ENCODE measurements around the gene APC.

DNA sequence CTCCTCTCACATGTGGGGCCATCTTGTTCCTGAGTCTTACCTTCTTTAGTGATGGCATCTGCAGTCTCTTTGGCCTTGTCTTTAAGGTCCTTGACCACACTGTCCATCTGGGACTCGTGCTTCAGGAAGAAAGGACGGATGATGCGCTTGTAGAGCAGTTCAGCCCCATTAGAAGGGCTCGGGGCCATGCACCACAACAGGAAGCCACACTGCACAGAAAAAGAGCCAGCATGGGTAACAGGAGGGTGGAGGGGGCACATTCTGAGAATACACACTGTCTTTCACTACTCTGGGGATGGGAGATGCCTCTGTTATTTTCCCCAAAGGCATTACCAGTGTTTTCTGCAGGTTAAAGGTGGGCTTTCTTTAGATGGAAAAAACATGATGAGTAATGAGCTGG, 149.3 kb downstream of the APC start:
- TF ChIP-seq, protein P1, sequence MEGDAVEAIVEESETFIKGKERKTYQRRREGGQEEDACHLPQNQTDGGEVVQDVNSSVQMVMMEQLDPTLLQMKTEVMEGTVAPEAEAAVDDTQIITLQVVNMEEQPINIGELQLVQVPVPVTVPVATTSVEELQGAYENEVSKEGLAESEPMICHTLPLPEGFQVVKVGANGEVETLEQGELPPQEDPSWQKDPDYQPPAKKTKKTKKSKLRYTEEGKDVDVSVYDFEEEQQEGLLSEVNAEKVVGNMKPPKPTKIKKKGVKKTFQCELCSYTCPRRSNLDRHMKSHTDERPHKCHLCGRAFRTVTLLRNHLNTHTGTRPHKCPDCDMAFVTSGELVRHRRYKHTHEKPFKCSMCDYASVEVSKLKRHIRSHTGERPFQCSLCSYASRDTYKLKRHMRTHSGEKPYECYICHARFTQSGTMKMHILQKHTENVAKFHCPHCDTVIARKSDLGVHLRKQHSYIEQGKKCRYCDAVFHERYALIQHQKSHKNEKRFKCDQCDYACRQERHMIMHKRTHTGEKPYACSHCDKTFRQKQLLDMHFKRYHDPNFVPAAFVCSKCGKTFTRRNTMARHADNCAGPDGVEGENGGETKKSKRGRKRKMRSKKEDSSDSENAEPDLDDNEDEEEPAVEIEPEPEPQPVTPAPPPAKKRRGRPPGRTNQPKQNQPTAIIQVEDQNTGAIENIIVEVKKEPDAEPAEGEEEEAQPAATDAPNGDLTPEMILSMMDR (IDR thresholded peaks at IDR 0.05; ENCODE audit: low read depth, low read length, missing input control) = no peak
- TF ChIP-seq RAD21 (IDR thresholded peaks at IDR 0.05) = no peak
- TF ChIP-seq FOXA1 (IDR thresholded peaks at IDR 0.05) = no peak
- TF ChIP-seq EGR1 (IDR thresholded peaks at IDR 0.05; ENCODE audit: low read depth in 2 of 2) = no peak
- TF ChIP-seq, protein P2, sequence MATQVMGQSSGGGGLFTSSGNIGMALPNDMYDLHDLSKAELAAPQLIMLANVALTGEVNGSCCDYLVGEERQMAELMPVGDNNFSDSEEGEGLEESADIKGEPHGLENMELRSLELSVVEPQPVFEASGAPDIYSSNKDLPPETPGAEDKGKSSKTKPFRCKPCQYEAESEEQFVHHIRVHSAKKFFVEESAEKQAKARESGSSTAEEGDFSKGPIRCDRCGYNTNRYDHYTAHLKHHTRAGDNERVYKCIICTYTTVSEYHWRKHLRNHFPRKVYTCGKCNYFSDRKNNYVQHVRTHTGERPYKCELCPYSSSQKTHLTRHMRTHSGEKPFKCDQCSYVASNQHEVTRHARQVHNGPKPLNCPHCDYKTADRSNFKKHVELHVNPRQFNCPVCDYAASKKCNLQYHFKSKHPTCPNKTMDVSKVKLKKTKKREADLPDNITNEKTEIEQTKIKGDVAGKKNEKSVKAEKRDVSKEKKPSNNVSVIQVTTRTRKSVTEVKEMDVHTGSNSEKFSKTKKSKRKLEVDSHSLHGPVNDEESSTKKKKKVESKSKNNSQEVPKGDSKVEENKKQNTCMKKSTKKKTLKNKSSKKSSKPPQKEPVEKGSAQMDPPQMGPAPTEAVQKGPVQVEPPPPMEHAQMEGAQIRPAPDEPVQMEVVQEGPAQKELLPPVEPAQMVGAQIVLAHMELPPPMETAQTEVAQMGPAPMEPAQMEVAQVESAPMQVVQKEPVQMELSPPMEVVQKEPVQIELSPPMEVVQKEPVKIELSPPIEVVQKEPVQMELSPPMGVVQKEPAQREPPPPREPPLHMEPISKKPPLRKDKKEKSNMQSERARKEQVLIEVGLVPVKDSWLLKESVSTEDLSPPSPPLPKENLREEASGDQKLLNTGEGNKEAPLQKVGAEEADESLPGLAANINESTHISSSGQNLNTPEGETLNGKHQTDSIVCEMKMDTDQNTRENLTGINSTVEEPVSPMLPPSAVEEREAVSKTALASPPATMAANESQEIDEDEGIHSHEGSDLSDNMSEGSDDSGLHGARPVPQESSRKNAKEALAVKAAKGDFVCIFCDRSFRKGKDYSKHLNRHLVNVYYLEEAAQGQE (IDR thresholded peaks at IDR 0.05) = no peak
- no peak for TF ChIP-seq YY1 (IDR thresholded peaks at IDR 0.05)
- TF ChIP-seq, protein P3, sequence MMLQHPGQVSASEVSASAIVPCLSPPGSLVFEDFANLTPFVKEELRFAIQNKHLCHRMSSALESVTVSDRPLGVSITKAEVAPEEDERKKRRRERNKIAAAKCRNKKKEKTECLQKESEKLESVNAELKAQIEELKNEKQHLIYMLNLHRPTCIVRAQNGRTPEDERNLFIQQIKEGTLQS (IDR thresholded peaks at IDR 0.05) = no peak
- no peak for TF ChIP-seq HNF4A (conservative IDR thresholded peaks at IDR 0.05)
- no peak for TF ChIP-seq TAF1 (conservative IDR thresholded peaks at IDR 0.05)
- TF ChIP-seq, protein P4, sequence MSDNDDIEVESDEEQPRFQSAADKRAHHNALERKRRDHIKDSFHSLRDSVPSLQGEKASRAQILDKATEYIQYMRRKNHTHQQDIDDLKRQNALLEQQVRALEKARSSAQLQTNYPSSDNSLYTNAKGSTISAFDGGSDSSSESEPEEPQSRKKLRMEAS (IDR thresholded peaks at IDR 0.05) = no peak
- TF ChIP-seq GABPA (IDR thresholded peaks at IDR 0.05 in 1 of 2, conservative IDR thresholded peaks at IDR 0.05 in 1 of 2) = no peak
- TF ChIP-seq JUND (IDR thresholded peaks at IDR 0.05) = no peak

Measured in liver (tissue), 3 donors.